Lower lobe of right lung (tissue), 2 donors: Measurements from ENCODE around the gene NCR3LG1. TPM values are rescaled to one million over a fixed set of nuclear protein-coding genes. Genes with fewer than 3 reads are reported as not detected.

Experiments used
- ATAC-seq, 2 donors: fragments of 200-7000 bp; cut with Tn5 transposase; one replicate each; pipeline ENCODE4 v1.9.1; 2020 to 2022; ENCODE audit warnings: mild to moderate bottlenecking in 2 of 2, moderate library complexity in 2 of 2
- DNase-seq: peaks from one replicate; pipeline ENCODE4 v3.0.0-alpha.2; 2020
- H3K27ac ChIP-seq: fragments of 200-600 bp; one replicate; pipeline ENCODE4 v1.8.0; 2022
- H3K27me3 ChIP-seq: fragments of 200-600 bp; one replicate; pipeline ENCODE4 v1.8.0; 2022; ENCODE audit warnings: low read depth
- H3K36me3 ChIP-seq: fragments of 200-600 bp; one replicate; pipeline ENCODE4 v1.8.0; 2022; ENCODE audit warnings: mild to moderate bottlenecking
- H3K4me1 ChIP-seq: fragments of 200-600 bp; one replicate; pipeline ENCODE4 v1.8.0; 2022
- H3K4me3 ChIP-seq: fragments of 200-600 bp; one replicate; pipeline ENCODE4 v1.8.0; 2022; ENCODE audit warnings: mild to moderate bottlenecking
- H3K9me3 ChIP-seq: fragments of 200-600 bp; one replicate; pipeline ENCODE4 v1.8.0; 2022
- CTCF ChIP-seq: fragments of 200-600 bp; IDR thresholded peaks from one replicate; pipeline ENCODE4 v1.8.0; 2022; ENCODE audit warnings: antibody characterized with exemption, mild to moderate bottlenecking
- intact Hi-C: fragments of 100-400 bp; cut with DNase I; formaldehyde crosslinking; loops from one replicate; pipeline ENCODE4 v1.11.0; 2022
- total RNA-seq: library from RNA; stranded (reverse); fragmentation: NEBNext Ultra II Directional; extraction: Animal tissue kit (Norgen Biotek cat#: 25700); gene quantifications from one replicate; pipeline ENCODE4 v1.2.1, GENCODE V29; 2021
- donor health status: DM: no; HTN: yes; CAD: no; lungs with severe emphysema.

The NCR3LG1 gene
- total RNA-seq, 1 donor from 2014 or later: 3.2 TPM

GRCh38 chr11:17395554-17395961 lies 44.0 kb downstream of the NCR3LG1 start:
- DNase-seq: no peak
- Histone ChIP-seq H3K9me3 (no peaks in the 10 kb centered on the region), H3K27me3 (no peaks in the 10 kb centered on the region), H3K27ac (no peak overlapping the region), H3K36me3 (no peaks in the 10 kb centered on the region), H3K4me3 (no peak overlapping the region), H3K4me1 (no peaks in the 10 kb centered on the region)
- intact Hi-C loops: no loop called here
- ATAC-seq: no peak
- TF ChIP-seq CTCF: no peak

- H3K4me1 ChIP-seq: no peaks in the 10 kb centered on the region
- H3K9me3 ChIP-seq: no peaks in the 10 kb centered on the region
- no peaks in the 10 kb centered on the region for H3K27me3 ChIP-seq
- no peaks in the 10 kb centered on the region for H3K36me3 ChIP-seq
- no peak overlapping the region for H3K27ac ChIP-seq
- no peak overlapping the region for H3K4me3 ChIP-seq
- DNase-seq: no peak
- intact Hi-C loops: no loop called here
- no peak for TF ChIP-seq CTCF
- ATAC-seq: no peak
These were observed 44.4 kb downstream of the NCR3LG1 start for GRCh38 chr11:17395978-17396377.

GRCh38 chr11:17396598-17397310 lies 45.2 kb downstream of the NCR3LG1 start:
- DNase-seq: no peak

GRCh38 chr11:17397311-17398002 lies 45.9 kb downstream of the NCR3LG1 start:
- ATAC-seq: no peak
- no peaks in the 10 kb centered on the region for H3K27me3 ChIP-seq
- no peak for TF ChIP-seq CTCF
- intact Hi-C loops: no loop called here
- H3K9me3 ChIP-seq: no peaks in the 10 kb centered on the region
- DNase-seq: no peak
- H3K4me3 ChIP-seq: no peak overlapping the region
- no peaks in the 10 kb centered on the region for H3K36me3 ChIP-seq
- no peaks in the 10 kb centered on the region for H3K4me1 ChIP-seq
- no peak overlapping the region for H3K27ac ChIP-seq

More at GRCh38 chr11:17396598-17397310, 45.2 kb downstream of the NCR3LG1 start:
- H3K27ac ChIP-seq: no peak overlapping the region
- no peak for TF ChIP-seq CTCF
- H3K4me1 ChIP-seq: no peaks in the 10 kb centered on the region
- no peaks in the 10 kb centered on the region for H3K9me3 ChIP-seq
- ATAC-seq: no peak
- no peak overlapping the region for H3K4me3 ChIP-seq
- H3K27me3 ChIP-seq: no peaks in the 10 kb centered on the region
- intact Hi-C loops: no loop called here
- H3K36me3 ChIP-seq: no peaks in the 10 kb centered on the region

GRCh38 chr11:17399236-17399635 lies 47.6 kb downstream of the NCR3LG1 start:
- Histone ChIP-seq H3K9me3 (no peaks in the 10 kb centered on the region), H3K4me3 (no peak overlapping the region)

More at GRCh38 chr11:17399236-17399635, 47.6 kb downstream of the NCR3LG1 start:
- no peak overlapping the region for H3K27ac ChIP-seq
- H3K4me1 ChIP-seq: no peaks in the 10 kb centered on the region
- intact Hi-C loops: no loop called here
- ATAC-seq (no peak), DNase-seq (no peak)
- no peaks in the 10 kb centered on the region for H3K36me3 ChIP-seq
- no peaks in the 10 kb centered on the region for H3K27me3 ChIP-seq
- TF ChIP-seq CTCF: no peak
